Measurements from ENCODE around the gene MUC21.
"Not testable (repeated sequence)": the region's sequence is repeated elsewhere in the genome, so short reads cannot be mapped to it uniquely, and the experiment has no call there.

The MUC21 gene

DNA sequence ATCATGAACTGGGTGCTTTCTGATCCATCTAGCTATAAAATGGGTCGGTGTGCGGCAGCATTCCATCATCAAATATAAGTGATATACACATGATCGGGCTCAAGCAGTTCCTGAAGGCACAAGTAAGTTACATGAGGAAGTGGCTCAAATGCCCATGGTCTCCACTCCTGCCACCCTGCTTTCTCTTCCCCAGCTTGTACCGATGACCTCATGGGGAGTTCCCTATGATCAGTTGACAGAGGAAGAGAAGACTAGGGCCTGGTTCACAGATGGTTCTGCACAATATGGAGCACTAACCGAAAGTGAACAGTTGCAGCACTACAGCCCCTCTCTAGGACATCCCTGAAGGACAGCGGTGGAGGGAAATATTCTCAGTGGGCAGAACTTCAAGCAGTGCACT lies 14.3 kb upstream of the MUC21 start:
- not testable (repeated sequence) for DNase-seq (ENCODE audit: low read depth)

DNA sequence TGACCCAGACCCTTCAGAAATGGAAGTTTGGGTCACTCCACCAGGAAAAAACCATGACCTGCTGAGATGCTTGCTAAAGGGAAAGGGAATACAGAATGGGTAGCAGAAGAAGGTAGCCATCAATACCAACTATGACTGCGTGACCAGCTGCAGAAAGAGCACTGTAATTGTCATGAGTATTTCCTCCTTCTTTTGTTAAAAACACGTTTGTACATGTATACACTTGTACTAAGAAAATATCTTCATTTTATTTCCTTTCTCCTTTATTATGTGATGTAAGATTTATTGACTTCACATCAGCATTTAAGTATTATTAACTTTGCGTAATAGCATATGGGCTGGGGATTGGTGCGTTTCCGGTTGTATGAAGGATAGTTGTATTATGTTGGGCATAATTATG lies 12.6 kb upstream of the MUC21 start:
- no peak for DNase-seq (ENCODE audit: low read depth)

DNA sequence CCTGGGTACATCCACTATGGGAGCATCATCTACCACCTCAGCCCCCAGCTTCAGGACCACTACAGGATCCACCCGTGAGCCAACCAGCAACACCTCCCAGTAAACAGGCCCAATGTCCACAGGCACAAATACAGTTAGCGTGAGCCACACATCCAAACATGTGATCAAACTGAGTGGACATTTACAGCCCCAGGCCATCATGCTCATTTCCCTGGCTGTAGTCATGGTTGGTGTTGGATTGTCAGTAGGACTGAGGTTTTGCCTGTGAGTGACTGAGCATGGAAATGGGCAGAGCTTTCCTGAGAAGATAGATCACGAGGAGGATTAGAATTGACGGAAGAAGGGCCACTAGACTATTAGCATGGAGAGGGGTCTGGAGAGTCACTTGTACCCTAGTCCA lies 10.7 kb upstream of the MUC21 start:
- no peak for DNase-seq (ENCODE audit: low read depth)

DNA sequence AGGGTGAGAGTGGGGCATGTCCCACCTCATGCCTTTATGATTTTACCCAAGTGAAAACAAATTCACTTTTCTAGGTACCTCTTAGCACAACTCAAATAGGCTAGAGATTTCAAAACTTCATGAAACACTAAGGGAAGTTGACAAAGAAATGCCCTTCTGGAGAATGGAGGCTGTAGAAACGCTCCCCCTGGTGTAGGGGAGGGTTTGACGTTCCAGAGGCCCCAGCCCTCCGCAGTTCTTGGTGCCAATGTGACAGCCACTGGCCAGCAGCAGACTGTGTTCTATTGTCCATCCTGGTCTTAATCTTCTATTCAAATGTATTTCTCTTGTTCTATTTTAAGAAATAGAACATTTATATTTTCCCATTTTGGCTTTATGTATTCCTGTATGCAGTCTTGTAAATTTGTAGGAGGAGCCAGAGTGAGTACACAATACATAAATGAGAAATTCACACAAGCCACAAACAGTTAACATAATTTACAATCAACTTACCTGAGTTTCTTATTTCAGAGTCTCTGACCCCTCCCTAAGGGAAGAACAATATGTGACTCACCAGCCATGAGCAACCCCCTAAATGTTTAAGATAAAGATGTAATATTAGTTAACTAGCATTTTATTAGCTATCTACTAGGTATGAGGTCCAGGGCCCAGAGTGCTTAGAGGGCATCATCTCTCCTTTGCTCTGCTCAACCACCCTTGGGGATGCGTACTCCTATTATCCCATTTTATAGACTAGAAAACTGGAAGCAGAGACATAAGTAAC lies 8.8 kb upstream of the MUC21 start:
- no peak for DNase-seq (ENCODE audit: low read depth)

DNA sequence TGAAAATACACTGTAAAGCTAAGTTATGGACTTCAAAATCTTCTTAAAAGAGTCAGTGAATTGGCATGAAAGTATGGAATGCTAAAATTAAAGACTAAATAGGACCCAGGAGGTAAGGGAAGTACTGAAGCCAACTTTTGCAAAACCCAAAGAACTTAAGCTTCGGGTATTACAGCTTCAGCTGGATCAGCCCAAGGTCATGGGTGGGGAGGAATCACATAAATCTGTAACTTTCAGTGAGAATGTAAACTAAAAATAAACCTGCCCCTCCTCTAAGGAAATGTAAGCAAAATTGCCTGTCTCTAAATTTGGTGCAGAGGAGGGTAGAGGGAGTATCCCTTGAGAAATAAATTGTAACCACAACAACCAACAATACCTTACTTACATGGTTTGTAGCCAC lies 4.4 kb upstream of the MUC21 start:
- DNase-seq (ENCODE audit: low read depth): no peak

DNA sequence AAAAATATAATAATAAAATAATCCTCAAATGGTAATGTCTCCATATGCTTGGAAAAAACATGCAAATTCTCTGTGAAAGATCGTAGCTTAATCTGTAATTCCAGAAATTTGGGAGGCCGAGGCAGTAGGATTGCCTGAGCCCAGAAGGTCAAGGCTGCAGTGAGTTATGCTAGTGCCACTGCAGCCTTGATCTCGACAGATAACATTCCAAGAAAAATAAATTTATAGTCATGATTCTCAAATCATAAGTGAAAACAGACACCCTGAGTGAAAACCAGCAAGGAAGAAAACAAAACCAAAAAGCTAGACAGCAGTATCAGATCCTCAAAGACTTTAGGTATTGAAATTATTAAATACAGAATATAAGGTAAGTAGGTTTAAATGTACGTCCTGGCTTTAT lies 3.8 kb upstream of the MUC21 start:
- DNase-seq (ENCODE audit: low read depth): no peak

DNA sequence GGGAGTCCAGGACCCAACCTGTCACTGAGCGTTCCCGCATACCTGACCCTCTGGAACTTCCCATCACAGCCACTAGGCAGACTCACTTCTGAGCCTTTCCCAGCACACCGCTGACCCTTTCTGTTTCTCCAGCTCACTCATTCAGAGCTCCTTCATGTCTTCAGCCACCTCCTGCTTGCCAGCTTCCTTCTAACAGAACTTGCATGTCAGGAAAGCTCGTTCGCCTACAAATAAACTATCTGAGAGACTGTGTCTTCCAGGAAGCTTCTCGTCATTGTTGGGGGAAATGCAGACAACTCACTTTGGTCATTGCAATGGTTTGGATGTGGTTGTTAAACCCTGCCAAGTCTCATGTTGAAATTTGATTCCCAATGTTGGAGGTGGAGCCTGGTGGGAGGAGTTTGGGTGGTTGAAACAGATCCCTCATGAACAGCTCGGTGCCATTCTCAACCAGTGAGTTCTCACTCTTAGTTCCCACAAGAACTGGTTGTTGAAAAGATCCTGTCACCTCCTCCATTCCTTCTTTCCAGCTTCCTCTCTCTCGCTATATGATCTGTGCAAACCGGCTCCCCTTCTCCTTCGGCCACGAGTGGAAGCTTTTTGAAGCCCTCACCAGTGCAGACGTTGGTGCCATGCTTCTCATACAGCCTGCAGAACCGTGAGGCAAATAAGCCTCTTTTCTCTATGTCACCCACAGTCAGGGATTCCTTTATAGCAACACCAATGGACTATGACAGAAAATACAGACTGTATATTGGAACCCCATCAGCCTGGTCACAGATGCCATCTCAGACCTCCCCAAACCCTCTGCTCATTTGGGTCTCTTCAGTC lies 1.4 kb upstream of the MUC21 start:
- no peak for DNase-seq (ENCODE audit: low read depth)

DNA sequence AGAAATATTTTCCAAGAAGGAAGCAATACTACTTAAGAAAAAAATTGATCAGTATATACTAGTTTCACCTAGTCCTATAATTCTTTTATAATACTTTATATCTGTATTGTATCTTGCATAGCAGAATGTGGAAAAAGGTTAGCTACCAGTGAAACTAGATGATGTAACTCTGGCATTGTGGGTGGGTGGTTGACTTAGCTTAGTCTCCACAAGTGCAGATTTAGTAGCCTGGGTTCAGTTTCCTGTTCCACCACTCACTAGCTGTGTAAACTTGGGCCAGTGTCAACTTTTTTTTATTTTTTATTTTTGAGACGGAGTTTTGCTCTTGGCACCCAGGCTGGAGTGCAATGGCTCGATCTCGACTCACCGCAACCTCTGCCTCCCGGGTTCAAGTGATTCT lies 2.0 kb downstream of the MUC21 start:
- DNase-seq (ENCODE audit: low read depth): no peak

DNA sequence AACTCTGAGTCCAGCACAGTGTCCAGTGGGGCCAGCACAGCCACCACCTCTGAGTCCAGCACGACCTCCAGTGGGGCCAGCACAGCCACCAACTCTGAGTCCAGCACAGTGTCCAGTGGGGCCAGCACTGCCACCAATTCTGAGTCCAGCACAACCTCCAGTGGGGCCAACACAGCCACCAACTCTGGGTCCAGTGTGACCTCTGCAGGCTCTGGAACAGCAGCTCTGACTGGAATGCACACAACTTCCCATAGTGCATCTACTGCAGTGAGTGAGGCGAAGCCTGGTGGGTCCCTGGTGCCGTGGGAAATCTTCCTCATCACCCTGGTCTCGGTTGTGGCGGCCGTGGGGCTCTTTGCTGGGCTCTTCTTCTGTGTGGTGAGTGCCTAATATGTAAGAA lies 3.8 kb downstream of the MUC21 start:
- no peak for DNase-seq (ENCODE audit: low read depth)

DNA sequence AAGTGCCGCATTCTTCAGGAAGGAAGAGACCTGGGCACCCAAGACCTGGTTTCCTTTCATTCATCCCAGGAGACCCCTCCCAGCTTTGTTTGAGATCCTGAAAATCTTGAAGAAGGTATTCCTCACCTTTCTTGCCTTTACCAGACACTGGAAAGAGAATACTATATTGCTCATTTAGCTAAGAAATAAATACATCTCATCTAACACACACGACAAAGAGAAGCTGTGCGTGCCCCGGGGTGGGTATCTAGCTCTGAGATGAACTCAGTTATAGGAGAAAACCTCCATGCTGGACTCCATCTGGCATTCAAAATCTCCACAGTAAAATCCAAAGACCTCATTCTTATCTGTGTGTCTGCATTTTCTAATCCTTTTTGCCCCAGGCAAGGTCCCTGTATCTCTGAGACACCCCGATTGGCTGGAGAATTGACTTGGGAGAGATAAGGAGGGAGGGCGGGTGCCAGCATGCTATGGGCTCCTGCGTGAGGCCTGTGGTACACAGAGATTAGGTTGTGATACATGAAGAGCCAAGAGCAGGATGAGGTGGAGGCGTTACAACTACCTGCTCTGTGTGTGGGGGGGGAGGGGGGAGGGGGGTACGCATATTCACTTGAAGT lies 4.8 kb downstream of the MUC21 start:
- DNase-seq (ENCODE audit: low read depth): no peak

DNA sequence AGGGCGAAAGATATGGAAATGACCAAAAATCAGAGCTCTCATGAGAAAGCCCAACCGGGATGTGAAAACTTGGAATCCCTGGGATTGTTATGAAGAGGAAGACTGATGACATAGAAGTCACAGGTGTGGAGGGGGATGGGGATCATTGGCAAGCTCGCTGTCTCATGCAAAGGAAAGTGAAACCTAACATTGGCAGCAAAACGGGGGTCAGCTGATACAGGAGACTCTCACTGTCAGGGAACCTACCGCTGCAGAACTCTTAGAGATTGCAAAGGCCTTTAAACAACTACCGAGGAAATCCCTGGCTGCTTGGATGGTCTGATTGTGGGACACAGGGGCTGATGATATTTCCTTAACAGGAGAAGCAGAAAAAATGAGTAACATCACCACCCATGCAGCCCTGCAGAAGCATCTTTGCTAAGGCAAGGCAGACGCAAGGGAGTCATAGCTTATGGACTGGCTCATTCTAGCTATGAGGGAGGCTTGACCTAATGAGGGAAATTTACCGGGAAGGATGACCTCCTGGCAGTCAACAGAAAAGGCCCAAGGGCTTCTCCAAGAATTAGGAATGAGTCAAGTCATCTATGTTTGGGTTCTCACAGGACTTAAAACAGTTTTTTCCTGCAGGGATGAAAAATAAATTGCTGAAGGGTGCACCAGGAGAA lies 7.0 kb downstream of the MUC21 start:
- DNase-seq (ENCODE audit: low read depth): no peak

DNA sequence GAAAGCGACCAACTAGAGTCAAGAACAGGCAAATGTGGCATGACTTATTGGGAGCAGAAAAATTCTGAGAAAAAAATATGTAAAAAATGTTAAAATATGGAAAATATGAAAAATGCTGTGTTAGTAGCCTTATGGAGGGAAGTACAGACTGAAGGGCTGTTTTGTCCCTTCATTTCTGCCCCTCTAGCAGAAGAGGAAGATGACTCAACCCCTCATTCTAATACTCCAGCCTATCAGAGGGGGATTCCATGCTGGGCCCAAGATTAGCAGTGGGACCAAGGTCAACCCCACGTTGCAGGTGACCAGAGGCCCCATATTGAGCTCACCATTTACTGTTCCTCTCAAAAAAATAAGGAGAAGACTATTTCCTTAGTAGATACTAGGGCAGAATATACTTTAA lies 8.4 kb downstream of the MUC21 start:
- no peak for DNase-seq (ENCODE audit: low read depth)

DNA sequence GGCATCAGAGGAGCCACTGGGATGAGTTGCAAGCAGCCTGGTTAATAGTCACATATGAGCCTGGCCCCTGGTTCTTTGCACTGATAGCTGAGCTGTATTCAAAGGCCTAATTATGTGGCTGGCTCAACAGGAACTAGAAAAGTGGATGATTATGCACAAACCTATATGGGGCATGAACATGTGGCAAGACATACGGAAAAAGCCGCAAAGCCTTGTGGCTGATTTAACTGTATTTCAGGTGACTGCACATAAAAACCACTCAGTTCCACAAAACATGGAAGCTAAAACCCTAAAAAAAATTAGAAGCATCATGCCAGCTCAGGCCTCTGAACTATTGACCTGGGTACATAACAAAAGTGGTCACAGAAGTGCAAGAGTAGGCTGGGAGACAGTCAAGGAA lies 13.8 kb downstream of the MUC21 start:
- no peak for DNase-seq (ENCODE audit: low read depth)

DNA sequence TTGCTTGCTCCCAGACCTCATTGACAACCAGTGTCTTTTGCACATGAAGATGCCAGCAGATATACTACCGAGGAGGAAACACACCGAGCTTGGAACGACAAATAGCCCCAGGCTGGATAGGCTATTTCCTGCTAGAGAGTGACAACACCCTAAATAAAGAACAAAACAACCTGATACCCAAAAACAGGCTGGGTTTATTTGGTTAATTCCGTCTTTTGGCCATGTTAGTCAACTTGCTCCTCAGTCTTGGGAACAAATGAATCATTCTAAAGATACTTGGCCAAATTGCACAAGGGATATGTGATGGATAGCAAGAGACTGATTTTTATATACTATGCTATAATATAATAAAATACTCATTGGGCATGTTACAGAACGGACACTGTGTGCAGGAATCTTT lies 15.3 kb downstream of the MUC21 start:
- no peak for DNase-seq (ENCODE audit: low read depth)

DNA sequence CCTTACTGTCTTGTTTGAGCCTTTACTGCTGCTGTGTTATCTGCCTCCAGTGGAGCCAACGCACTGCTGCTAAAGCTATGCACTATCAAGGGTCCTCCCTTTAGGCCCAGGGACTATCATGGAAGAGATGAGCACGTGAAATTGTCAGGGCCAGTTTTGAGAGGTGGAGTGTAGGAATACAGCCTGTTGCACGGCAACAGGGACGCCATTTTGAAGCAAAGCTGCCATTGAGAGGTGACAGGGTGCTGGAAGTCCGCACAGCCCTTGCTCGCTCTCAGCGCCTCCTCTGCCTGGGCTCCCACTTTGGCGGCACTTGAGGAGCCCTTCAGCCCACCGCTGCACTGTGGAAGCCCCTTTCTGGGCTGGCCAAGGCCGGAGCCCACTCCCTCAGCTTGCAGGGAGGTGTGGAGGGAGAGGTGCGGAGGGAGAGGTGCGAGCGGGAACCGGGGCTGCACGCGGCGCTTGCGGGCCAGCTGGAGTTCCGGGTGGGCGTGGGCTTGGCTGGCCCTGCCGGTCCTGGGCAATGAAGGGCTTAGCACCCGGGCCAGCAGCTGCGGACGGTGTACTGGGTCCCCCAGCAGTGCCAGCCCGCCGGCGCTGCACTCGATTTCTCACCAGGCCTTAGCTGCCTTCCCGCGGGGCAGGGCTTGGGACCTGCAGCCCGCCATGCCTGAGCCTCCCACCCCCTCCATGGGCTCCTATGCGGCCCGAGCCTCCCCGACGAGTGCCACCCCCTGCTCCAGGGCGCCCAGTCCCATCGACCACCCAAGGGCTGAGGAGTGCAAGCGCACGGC lies 16.7 kb downstream of the MUC21 start:
- DNase-seq (ENCODE audit: low read depth): not testable (repeated sequence)

DNA sequence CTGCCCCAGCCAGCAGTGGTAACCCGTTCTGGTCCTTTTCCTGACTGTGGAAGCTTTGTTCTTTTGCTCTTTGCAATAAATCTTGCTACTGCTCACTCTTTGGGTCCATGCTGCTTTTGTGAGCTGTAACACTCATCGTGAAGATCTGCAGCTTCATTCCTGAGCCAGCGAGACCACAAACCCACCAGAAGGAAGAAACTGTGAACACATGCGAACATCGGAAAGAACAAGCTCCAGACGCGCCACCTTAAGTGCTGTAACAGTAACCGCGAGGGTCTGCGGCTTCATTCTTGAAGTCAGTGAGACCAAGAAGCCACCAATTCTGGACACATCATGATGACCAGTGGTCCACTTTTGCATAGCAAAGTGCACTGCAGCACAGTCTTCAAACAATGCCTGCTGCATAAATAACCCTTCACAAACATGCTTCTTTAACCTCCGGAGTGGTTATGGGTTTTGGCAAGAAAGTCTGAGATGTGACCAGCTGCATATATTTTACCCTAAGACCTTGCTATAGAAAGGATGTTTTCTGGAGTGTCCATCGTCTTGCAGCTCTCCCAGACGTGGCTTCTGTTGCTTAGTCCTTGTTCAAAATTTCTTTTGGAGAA lies 17.9 kb downstream of the MUC21 start:
- DNase-seq (ENCODE audit: low read depth): no peak

DNA sequence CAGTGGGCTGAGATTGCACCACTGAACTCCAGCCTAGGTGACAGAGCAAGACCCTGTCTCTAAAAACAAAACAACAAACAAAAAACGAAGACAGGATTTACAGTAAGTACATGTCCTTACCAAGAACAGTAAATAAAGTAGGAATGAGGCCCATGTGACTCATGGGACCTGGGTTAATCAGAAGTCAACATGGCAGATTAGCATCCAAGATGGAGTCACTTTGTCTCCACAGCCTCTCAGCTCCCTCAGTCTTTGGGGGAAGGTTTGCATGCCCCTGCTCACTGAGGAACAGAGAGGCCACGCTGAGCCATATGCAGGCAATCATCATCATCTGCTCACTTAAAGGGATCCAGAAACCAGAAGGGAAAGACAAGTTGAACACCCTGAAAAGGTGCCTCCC lies 19.0 kb downstream of the MUC21 start:
- DNase-seq (ENCODE audit: low read depth): no peak

DNA sequence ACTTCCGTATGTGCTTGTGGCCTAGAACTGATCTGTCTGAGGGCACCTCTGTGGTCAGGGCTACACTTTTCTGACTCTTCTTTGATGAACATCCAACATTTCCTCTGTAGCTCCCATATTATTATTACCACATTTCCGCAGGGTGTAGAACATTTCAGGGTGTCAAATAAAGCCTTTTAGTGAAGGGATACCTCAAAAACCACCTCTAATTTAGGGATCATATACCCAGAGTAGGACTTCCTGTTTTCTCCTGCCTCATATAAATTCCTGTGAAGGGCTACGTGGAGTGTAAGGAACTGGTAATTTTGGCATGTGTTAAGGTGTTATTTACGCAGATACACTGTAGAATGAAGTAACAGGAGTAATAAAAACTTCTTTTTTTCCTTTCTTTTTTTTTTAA lies 21.3 kb downstream of the MUC21 start:
- DNase-seq (ENCODE audit: low read depth): no peak

DNA sequence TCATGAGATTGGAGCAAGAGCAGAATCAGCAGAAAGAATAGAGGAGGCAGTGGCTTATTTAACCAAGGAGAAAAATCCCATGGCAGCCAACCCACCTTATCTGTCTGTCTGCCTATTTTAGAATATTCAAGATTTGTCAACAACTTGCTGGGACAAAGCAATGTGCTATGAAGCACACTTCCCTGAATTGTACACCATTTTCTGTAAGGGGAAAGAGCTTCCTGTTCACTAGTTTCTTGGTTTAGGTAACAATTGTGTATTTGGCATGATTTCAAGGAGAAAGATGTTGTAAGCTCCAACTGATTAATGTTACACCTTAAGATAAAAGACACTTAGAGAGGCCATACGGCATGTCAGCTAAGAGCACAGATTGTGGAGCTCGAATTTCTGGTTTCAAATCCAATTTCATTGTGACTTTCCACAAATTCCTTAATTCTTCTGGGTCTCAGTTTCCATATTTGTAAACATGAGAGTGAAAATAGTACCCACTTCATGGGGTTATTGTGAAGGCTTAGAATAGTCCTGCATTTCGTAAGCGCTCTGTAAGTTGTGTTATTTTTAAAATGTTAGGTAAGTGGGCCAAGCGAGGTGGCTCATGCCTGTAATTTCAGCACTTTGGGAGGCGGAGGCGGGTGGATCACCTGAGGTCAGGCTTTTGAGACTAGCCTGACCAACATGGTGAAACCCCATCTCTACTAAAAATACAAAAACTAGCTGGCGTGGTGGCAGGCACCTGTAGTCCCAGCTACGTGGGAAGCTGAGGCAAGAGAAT lies 21.9 kb downstream of the MUC21 start:
- DNase-seq (ENCODE audit: low read depth): no peak

DNA sequence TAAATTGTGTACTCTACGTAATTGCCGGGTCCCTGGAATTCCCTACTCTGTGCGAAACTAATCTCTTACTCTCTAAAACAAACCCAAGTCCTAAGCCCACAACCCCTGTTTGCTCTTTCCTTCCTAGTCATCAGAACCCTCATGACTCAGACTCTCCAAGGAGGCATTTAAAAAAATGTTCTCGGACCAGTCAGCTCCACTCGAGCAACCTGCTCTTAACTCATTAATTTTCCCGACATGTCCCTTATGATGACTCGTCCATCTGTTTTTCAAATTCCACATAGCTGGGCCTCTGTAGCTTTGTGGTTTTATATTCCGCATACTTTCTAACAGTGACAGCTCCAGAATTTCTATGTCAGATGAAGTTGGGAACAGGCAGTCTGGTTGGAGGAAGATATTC lies 24.2 kb downstream of the MUC21 start:
- no peak for DNase-seq (ENCODE audit: low read depth)

DNA sequence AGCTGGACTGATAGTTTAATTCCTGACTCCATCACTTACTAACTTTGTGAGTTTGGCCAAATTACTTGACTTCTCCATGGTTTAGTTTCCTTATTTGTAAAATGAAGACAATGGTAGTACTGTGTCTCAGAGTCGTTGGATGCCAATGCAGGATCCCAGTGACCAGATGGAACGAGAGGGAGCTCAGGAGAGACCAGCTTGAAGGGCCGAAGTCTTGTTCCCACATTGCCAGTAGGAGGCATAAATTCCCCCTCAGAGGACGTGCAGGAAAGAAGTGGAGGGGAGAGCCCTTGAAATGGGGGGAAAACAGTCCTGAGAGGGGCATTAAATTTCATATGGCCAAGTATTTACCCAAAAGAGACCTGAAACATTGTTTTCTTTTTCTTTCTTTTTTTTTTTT lies 24.6 kb downstream of the MUC21 start:
- DNase-seq (ENCODE audit: low read depth): no peak
